Esophagus squamous epithelium (tissue), 5 donors: ENCODE data around the gene KDF1. TPM values are rescaled to one million over a fixed set of nuclear protein-coding genes. Genes with fewer than 3 reads are reported as not detected.

ENCODE experiments used
- DNase-seq: peaks from one replicate; lab custom pipeline; 2025; lab: John Stamatoyannopoulos, UW
- H3K27ac ChIP-seq, 4 donors: fragments of 200-600 bp; sonication (generic); one replicate each; pipeline ENCODE4 v1.5.1; 2016 to 2019; ENCODE audit warnings: mild to moderate bottlenecking in 1 of 4
- H3K27me3 ChIP-seq, 4 donors: fragments of 200-600 bp; sonication (generic); 1 replicate in 3 of 4; 2 replicates in 1 of 4; pipeline versions ENCODE4 v1.5.1 to v1.6.0; 2017 to 2021; ENCODE audit warnings: antibody characterized with exemption in 1 of 4
- H3K36me3 ChIP-seq, 3 donors: fragments of 200-600 bp; sonication (generic); one replicate each; pipeline ENCODE4 v1.5.1; 2016 to 2019
- H3K4me1 ChIP-seq, 3 donors: fragments of 200-600 bp; sonication (generic); one replicate each; pipeline ENCODE4 v1.5.1; 2017 to 2019
- H3K4me3 ChIP-seq, 4 donors: fragments of 200-600 bp; sonication (generic); 1 replicate in 3 of 4; 2 replicates in 1 of 4; pipeline ENCODE4 v1.5.1; 2016 to 2019; ENCODE audit warnings: mild to moderate bottlenecking in 2 of 4, moderate library complexity in 1 of 4
- H3K9me3 ChIP-seq, 3 donors: fragments of 200-600 bp; sonication (generic); one replicate each; pipeline ENCODE4 v1.5.1; 2016 to 2019
- CTCF ChIP-seq, 6 experiments: fragments of 450-650 bp in 4 of 6; fragments of 200-600 bp in 2 of 6; sonication (generic) in 2 of 6; IDR thresholded peaks; one replicate each; pipeline ENCODE4 v1.5.1; 2016 to 2019; ENCODE audit warnings: antibody characterized with exemption in 6 of 6, mild to moderate bottlenecking in 4 of 6, moderate library complexity in 4 of 6
- POLR2A ChIP-seq, 4 donors: fragments of 450-650 bp; IDR thresholded peaks; one replicate each; pipeline ENCODE4 v1.6.1; 2017; ENCODE audit warnings: antibody characterized with exemption in 4 of 4, mild to moderate bottlenecking in 4 of 4, moderate library complexity in 3 of 4
- WGBS, 2 donors: methylation state at CpG; one replicate each; pipeline ENCODE4 v1.1.5; 2018; 5-methylcytosine and 5-hydroxymethylcytosine counted together
- intact Hi-C: fragments of 100-400 bp; cut with DNase I; formaldehyde crosslinking; loops from one replicate; pipeline ENCODE4 v1.15.0; 2022
- total RNA-seq, 4 donors: library from RNA; depleted of rRNA; stranded (reverse); fragments of >200 nt; gene quantifications; one replicate each; pipeline ENCODE4 v1.1.0, GENCODE V29; 2016
- donor health status: DM: yes; HTN: yes; CAD: no.

The KDF1 gene
- total RNA-seq, 4 donors from 2014 or later = 18.4 to 25.6 (median 19.6) TPM

- Histone ChIP-seq H3K9me3 (peaks cover 0 to 7% (median 0%) of the 10 kb centered on the region in 3 donors), H3K27me3 (peaks cover 0 to 63% (median 6%) of the 10 kb centered on the region in 4 donors), H3K4me3 (no peak overlapping the region), H3K27ac (no peak overlapping the region), H3K36me3 (peaks cover 0 to 27% (median 0%) of the 10 kb centered on the region in 3 donors), H3K4me1 (peaks cover 10 to 42% (median 12%) of the 10 kb centered on the region in 3 donors)
- TF ChIP-seq CTCF (IDR thresholded peaks at IDR 0.05) (no peak), POLR2A (IDR thresholded peaks at IDR 0.05) (no peak)
- no peak for DNase-seq
- WGBS, 2 donors = 88 to 91% methylated on average over 3 of the region's 3 CpGs
- intact Hi-C loops = no loop called here
Measured at GRCh38 chr1:26957306-26957705, 3.0 kb downstream of the KDF1 start.

GRCh38 chr1:26956321-26956720, 3.9 kb downstream of the KDF1 start:
- peaks cover 9 to 32% (median 12%) of the 10 kb centered on the region in 3 donors for H3K4me1 ChIP-seq
- H3K36me3 ChIP-seq = peaks cover 0 to 37% (median 5%) of the 10 kb centered on the region in 3 donors
- peaks cover 0 to 55% (median 6%) of the 10 kb centered on the region in 4 donors for H3K27me3 ChIP-seq
- no peak overlapping the region for H3K4me3 ChIP-seq
- no peak overlapping the region for H3K27ac ChIP-seq
- whole genome bisulfite sequencing, 2 donors = 87 to 90% methylated on average over 3 of the region's 3 CpGs
- no peak for DNase-seq
- H3K9me3 ChIP-seq = peaks cover 0 to 7% (median 0%) of the 10 kb centered on the region in 3 donors
- intact Hi-C loops = no loop called here
- TF ChIP-seq POLR2A (IDR thresholded peaks at IDR 0.05) = no peak
- TF ChIP-seq CTCF (IDR thresholded peaks at IDR 0.05) = no peak

GRCh38 chr1:26953374-26953773, 6.9 kb downstream of the KDF1 start:
- Histone ChIP-seq H3K27ac (no peak overlapping the region), H3K4me1 (peaks cover 0 to 3% (median 0%) of the 10 kb centered on the region in 3 donors), H3K9me3 (peaks cover 0 to 7% (median 0%) of the 10 kb centered on the region in 3 donors), H3K27me3 (peaks cover 0 to 26% (median 0%) of the 10 kb centered on the region in 4 donors), H3K36me3 (peaks cover 0 to 66% (median 8%) of the 10 kb centered on the region in 3 donors), H3K4me3 (no peak overlapping the region)
- DNase-seq = no peak
- intact Hi-C loops = no loop called here
- TF ChIP-seq CTCF (IDR thresholded peaks at IDR 0.05) = no peak
- TF ChIP-seq POLR2A (IDR thresholded peaks at IDR 0.05) = no peak
- WGBS, 2 donors = 89 to 90% methylated on average over 4 to 5 of the region's 5 CpGs

- H3K36me3 ChIP-seq = peaks cover 0 to 77% (median 8%) of the 10 kb centered on the region in 3 donors
- H3K27ac ChIP-seq = no peak overlapping the region
- WGBS, 2 donors = 40% methylated on average over 1 of the region's 24 CpGs; no CpG with 5 or more reads in 1 of the 2 donors
- no peaks in the 10 kb centered on the region for H3K4me1 ChIP-seq
- peaks cover 0 to 7% (median 0%) of the 10 kb centered on the region in 3 donors for H3K9me3 ChIP-seq
- H3K4me3 ChIP-seq = no peak overlapping the region
- peaks cover 0 to 12% (median 0%) of the 10 kb centered on the region in 4 donors for H3K27me3 ChIP-seq
- no peak for TF ChIP-seq CTCF (IDR thresholded peaks at IDR 0.05)
- TF ChIP-seq POLR2A (IDR thresholded peaks at IDR 0.05) = no peak
- no peak for DNase-seq
- intact Hi-C loops = no loop called here
Measured at GRCh38 chr1:26951821-26952497, 8.3 kb downstream of the KDF1 start.

GRCh38 chr1:26951216-26951615, 9.1 kb downstream of the KDF1 start:
- H3K27me3 ChIP-seq = peaks cover 0 to 7% (median 0%) of the 10 kb centered on the region in 4 donors
- DNase-seq = no peak
- no peak overlapping the region for H3K4me3 ChIP-seq
- H3K36me3 ChIP-seq = peaks cover 7 to 81% (median 11%) of the 10 kb centered on the region in 3 donors
- no peak overlapping the region for H3K27ac ChIP-seq
- H3K9me3 ChIP-seq = peaks cover 0 to 6% (median 0%) of the 10 kb centered on the region in 3 donors
- 91% methylated on average over 6 of the region's 14 CpGs; no CpG with 5 or more reads in 1 of the 2 donors for WGBS, 2 donors
- intact Hi-C loops = no loop called here
- H3K4me1 ChIP-seq = no peaks in the 10 kb centered on the region
- no peak for TF ChIP-seq POLR2A (IDR thresholded peaks at IDR 0.05)
- no peak for TF ChIP-seq CTCF (IDR thresholded peaks at IDR 0.05)
